HCT116 (cell line): ENCODE measurements around the gene ALMS1.

Experiments
- ELF1 ChIP-seq: IDR thresholded peaks from 2 replicates; pipeline ENCODE4 v1.6.1; 2012; ENCODE audit warnings: low read depth, borderline replicate concordance
- POLR2A ChIP-seq: IDR thresholded peaks from 2 replicates; pipeline ENCODE4 v1.7.0; 2011; ENCODE audit warnings: borderline replicate concordance; ENCODE audit not compliant: insufficient read depth, insufficient read length; ENCODE audit errors: extremely low read depth
- POLR2AphosphoS5 ChIP-seq: IDR thresholded peaks from 2 replicates; pipeline ENCODE4 v1.6.1; 2011; ENCODE audit warnings: mild to moderate bottlenecking, low read depth, low read length, moderate library complexity
- RAD21 ChIP-seq: IDR thresholded peaks from 2 replicates; pipeline ENCODE4 v1.6.1; 2012; ENCODE audit warnings: low read depth, mild to moderate bottlenecking
- SIN3A ChIP-seq: IDR thresholded peaks from 2 replicates; pipeline ENCODE4 v1.6.1; 2012; ENCODE audit warnings: low read depth
- TCF7L2 ChIP-seq: IDR thresholded peaks from 2 replicates; pipeline ENCODE4 v1.7.0; 2011; ENCODE audit warnings: borderline replicate concordance, inconsistent platforms; ENCODE audit not compliant: insufficient read depth, insufficient read length; ENCODE audit errors: extremely low read depth
- ZNF274 ChIP-seq: fragments of 200-500 bp; sonication (Bioruptor generic); IDR thresholded peaks from 2 replicates; pipeline ENCODE4 v1.6.1; 2014; ENCODE audit warnings: mild to moderate bottlenecking, low read depth, low read length, inconsistent platforms
- TF ChIP-seq, protein P1 (sequence below), 3 experiments: fragments of 200-600 bp in 1 of 3; sonication (generic) in 1 of 3; IDR thresholded peaks in 2 of 3; conservative IDR thresholded peaks in 1 of 3; 2 replicates each; pipeline ENCODE4 v1.5.1; 2012 to 2017; ENCODE audit warnings: low read depth in 2 of 3, low read length in 2 of 3, antibody characterized with exemption in 1 of 3, borderline replicate concordance in 1 of 3, control low read depth in 1 of 3, mild to moderate bottlenecking in 1 of 3, mixed read lengths in 1 of 3, mixed run types in 1 of 3, moderate library complexity in 1 of 3; ENCODE audit not compliant: insufficient read depth in 1 of 3
- TF ChIP-seq, protein P2 (sequence below): IDR thresholded peaks from 2 replicates; pipeline ENCODE4 v1.6.1; 2012

DNA sequence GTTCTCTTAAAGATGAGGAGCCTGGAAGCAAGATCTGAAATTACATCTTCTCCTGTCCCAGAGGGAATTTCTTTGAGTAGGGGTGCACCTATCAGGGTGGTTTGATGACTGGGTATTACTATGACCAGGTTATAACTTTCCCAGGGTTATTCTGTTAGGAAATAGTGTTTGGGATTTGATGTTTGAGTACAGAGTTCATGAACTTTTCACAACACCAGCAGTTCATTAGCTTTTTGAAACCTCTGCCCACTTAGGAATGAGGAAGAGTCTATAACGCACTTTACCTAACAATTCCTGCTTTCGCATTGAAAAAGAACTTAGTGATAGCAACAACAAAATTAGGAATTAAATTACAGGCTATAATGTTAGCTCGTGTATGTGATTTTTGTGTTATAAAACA, 58.6 kb downstream of the ALMS1 start:
- TF ChIP-seq, protein P1, sequence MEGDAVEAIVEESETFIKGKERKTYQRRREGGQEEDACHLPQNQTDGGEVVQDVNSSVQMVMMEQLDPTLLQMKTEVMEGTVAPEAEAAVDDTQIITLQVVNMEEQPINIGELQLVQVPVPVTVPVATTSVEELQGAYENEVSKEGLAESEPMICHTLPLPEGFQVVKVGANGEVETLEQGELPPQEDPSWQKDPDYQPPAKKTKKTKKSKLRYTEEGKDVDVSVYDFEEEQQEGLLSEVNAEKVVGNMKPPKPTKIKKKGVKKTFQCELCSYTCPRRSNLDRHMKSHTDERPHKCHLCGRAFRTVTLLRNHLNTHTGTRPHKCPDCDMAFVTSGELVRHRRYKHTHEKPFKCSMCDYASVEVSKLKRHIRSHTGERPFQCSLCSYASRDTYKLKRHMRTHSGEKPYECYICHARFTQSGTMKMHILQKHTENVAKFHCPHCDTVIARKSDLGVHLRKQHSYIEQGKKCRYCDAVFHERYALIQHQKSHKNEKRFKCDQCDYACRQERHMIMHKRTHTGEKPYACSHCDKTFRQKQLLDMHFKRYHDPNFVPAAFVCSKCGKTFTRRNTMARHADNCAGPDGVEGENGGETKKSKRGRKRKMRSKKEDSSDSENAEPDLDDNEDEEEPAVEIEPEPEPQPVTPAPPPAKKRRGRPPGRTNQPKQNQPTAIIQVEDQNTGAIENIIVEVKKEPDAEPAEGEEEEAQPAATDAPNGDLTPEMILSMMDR (IDR thresholded peaks at IDR 0.05 in 2 of 3, conservative IDR thresholded peaks at IDR 0.05 in 1 of 3; ENCODE audit: borderline replicate concordance in 1 of 3, insufficient read depth in 1 of 3, low read depth in 2 of 3, low read length in 2 of 3) = no peak
- no peak for TF ChIP-seq SIN3A
- no peak for TF ChIP-seq POLR2AphosphoS5
- TF ChIP-seq ZNF274 = no peak
- no peak for TF ChIP-seq POLR2A
- TF ChIP-seq TCF7L2 = no peak
- no peak for TF ChIP-seq RAD21
- no peak for TF ChIP-seq ELF1
- TF ChIP-seq, protein P2, sequence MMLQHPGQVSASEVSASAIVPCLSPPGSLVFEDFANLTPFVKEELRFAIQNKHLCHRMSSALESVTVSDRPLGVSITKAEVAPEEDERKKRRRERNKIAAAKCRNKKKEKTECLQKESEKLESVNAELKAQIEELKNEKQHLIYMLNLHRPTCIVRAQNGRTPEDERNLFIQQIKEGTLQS = no peak
